H9 (cell line): Measurements from ENCODE around the gene LY6G6F. TPM values are rescaled to one million over a fixed set of nuclear protein-coding genes. Genes with fewer than 3 reads are reported as not detected.

Experiments
- DNase-seq: peaks from one replicate; pipeline ENCODE4 v3.0.0-alpha.2; 2017
- H2AFZ ChIP-seq: one replicate; pipeline ENCODE4 v1.6.1; 2013; ENCODE audit warnings: mild to moderate bottlenecking, low read length, control low read depth, moderate library complexity
- H2AK5ac ChIP-seq: 2 replicates; pipeline ENCODE4 v1.6.1; 2013; ENCODE audit warnings: low read length, control low read depth, mixed read lengths; ENCODE audit not compliant: insufficient read length
- H2BK120ac ChIP-seq: one replicate; pipeline ENCODE4 v1.6.1; 2013; ENCODE audit warnings: low read depth, mild to moderate bottlenecking, low read length, control low read depth, inconsistent platforms; ENCODE audit not compliant: poor library complexity, severe bottlenecking
- H2BK12ac ChIP-seq: 2 replicates; pipeline ENCODE4 v1.6.1; 2013; ENCODE audit warnings: low read length, control low read depth, mixed read lengths, low read depth; ENCODE audit not compliant: insufficient read length
- H2BK15ac ChIP-seq: 2 replicates; pipeline ENCODE4 v1.6.1; 2013; ENCODE audit warnings: low read depth, low read length, control low read depth
- H2BK20ac ChIP-seq: one replicate; pipeline ENCODE4 v1.6.1; 2013; ENCODE audit warnings: low read depth, mild to moderate bottlenecking, low read length, control low read depth, inconsistent platforms; ENCODE audit not compliant: poor library complexity, severe bottlenecking
- H2BK5ac ChIP-seq: 2 replicates; pipeline ENCODE4 v1.6.1; 2013; ENCODE audit warnings: low read length, control low read depth, mixed read lengths; ENCODE audit not compliant: insufficient read length
- H3K14ac ChIP-seq: 2 replicates; pipeline ENCODE4 v1.6.1; 2013; ENCODE audit warnings: low read length, control low read depth; ENCODE audit not compliant: insufficient read depth
- H3K18ac ChIP-seq: 2 replicates; pipeline ENCODE4 v1.6.1; 2013; ENCODE audit warnings: low read depth, mild to moderate bottlenecking, mixed read lengths, low read length, control low read depth; ENCODE audit not compliant: insufficient read length
- H3K23ac ChIP-seq: 2 replicates; pipeline ENCODE4 v1.6.1; 2013; ENCODE audit warnings: low read length, control low read depth, mixed read lengths, low read depth; ENCODE audit not compliant: insufficient read length
- H3K23me2 ChIP-seq: 2 replicates; pipeline ENCODE4 v1.6.1; 2013; ENCODE audit warnings: low read depth, mild to moderate bottlenecking, mixed read lengths, low read length, control low read depth; ENCODE audit not compliant: insufficient read length, poor library complexity, severe bottlenecking
- H3K27ac ChIP-seq: 2 replicates; pipeline ENCODE4 v1.5.1; 2013; ENCODE audit warnings: low read length, control low read depth, mixed read lengths, low read depth; ENCODE audit not compliant: insufficient read length
- H3K27me3 ChIP-seq: 2 replicates; pipeline ENCODE4 v1.6.1; 2013; ENCODE audit warnings: low read length, control low read depth, inconsistent platforms; ENCODE audit not compliant: insufficient read depth
- H3K4ac ChIP-seq: 2 replicates; pipeline ENCODE4 v1.6.1; 2013; ENCODE audit warnings: low read depth, mild to moderate bottlenecking, control low read depth, inconsistent platforms, low read length, moderate library complexity
- H3K4me1 ChIP-seq: 2 replicates; pipeline ENCODE4 v1.6.1; 2013; ENCODE audit warnings: low read length, control low read depth, inconsistent platforms; ENCODE audit not compliant: insufficient read depth
- H3K4me2 ChIP-seq: 2 replicates; pipeline ENCODE4 v1.6.1; 2013; ENCODE audit warnings: low read length, control low read depth, mixed read lengths; ENCODE audit not compliant: insufficient read length, insufficient read depth
- H3K56ac ChIP-seq: 2 replicates; pipeline ENCODE4 v1.6.1; 2013; ENCODE audit warnings: low read depth, mild to moderate bottlenecking, mixed read lengths, low read length, control low read depth; ENCODE audit not compliant: insufficient read length
- H3K79me1 ChIP-seq: 2 replicates; pipeline ENCODE4 v1.6.1; 2013; ENCODE audit warnings: low read depth, mild to moderate bottlenecking, moderate library complexity, low read length, control low read depth, inconsistent platforms; ENCODE audit not compliant: insufficient read depth, poor library complexity, severe bottlenecking
- H3K79me2 ChIP-seq: 2 replicates; pipeline ENCODE4 v1.6.1; 2013; ENCODE audit warnings: low read length, control low read depth, inconsistent platforms; ENCODE audit not compliant: insufficient read depth
- H3K9ac ChIP-seq: 2 replicates; pipeline ENCODE4 v1.6.1; 2013; ENCODE audit warnings: low read length, control low read depth, mixed read lengths; ENCODE audit not compliant: insufficient read length; ENCODE audit errors: extremely low read depth
- H3K9me3 ChIP-seq: one replicate; pipeline ENCODE4 v1.6.1; 2013; ENCODE audit warnings: low read depth, low read length, inconsistent platforms; ENCODE audit not compliant: control insufficient read depth
- H3T11ph ChIP-seq: one replicate; pipeline ENCODE4 v1.6.1; 2013; ENCODE audit warnings: mild to moderate bottlenecking, low read length, control low read depth, inconsistent platforms
- H4K20me1 ChIP-seq: one replicate; pipeline ENCODE4 v1.6.1; 2013; ENCODE audit not compliant: control insufficient read depth, insufficient read length, insufficient read depth
- H4K5ac ChIP-seq: 2 replicates; pipeline ENCODE4 v1.6.1; 2013; ENCODE audit warnings: low read depth, mild to moderate bottlenecking, mixed read lengths, low read length, control low read depth; ENCODE audit not compliant: insufficient read length
- H4K8ac ChIP-seq: replicated peaks from 2 replicates; pipeline ENCODE4 v1.6.1; 2013; ENCODE audit warnings: low read length, control low read depth, mixed read lengths, low read depth; ENCODE audit not compliant: insufficient read length
- H4K91ac ChIP-seq: 2 replicates; pipeline ENCODE4 v1.6.1; 2013; ENCODE audit warnings: low read depth, mild to moderate bottlenecking, moderate library complexity, mixed read lengths, low read length, control low read depth; ENCODE audit not compliant: insufficient read length
- H3K27ac Mint-ChIP-seq, 3 experiments: 2 replicates in 2 of 3; 3 replicates in 1 of 3; pipeline ENCODE4 v1.8.0; 2020 to 2021; ENCODE audit warnings: mixed read lengths in 3 of 3, mild to moderate bottlenecking in 1 of 3, moderate library complexity in 1 of 3
- H3K27me3 Mint-ChIP-seq: 2 replicates; pipeline ENCODE4 v1.8.0; 2021; ENCODE audit warnings: low read depth, mild to moderate bottlenecking, moderate library complexity, mixed read lengths
- H3K36me3 Mint-ChIP-seq, 3 experiments: 2 replicates in 2 of 3; 3 replicates in 1 of 3; pipeline ENCODE4 v1.8.0; 2020 to 2021; ENCODE audit warnings: low read depth in 3 of 3, mixed read lengths in 3 of 3; ENCODE audit not compliant: insufficient read depth in 1 of 3
- H3K4me1 Mint-ChIP-seq, 2 experiments: 2 replicates each; pipeline ENCODE4 v1.8.0; 2020; ENCODE audit warnings: mixed read lengths in 2 of 2
- H3K4me3 Mint-ChIP-seq, 2 experiments: 2 replicates in 1 of 2; 3 replicates in 1 of 2; pipeline ENCODE4 v1.8.0; 2020 to 2021; ENCODE audit warnings: mild to moderate bottlenecking in 2 of 2, mixed read lengths in 2 of 2, moderate library complexity in 1 of 2
- H3K9me3 Mint-ChIP-seq, 2 experiments: 2 replicates in 1 of 2; 3 replicates in 1 of 2; pipeline ENCODE4 v1.8.0; 2020; ENCODE audit warnings: mild to moderate bottlenecking in 2 of 2, mixed read lengths in 2 of 2, moderate library complexity in 1 of 2
- WGBS: extraction: QIAGEN DNeasy Blood & Tissue Kit; methylation state at CpG from one replicate; pipeline ENCODE4 v1.1.7; 2013; ENCODE audit warnings: missing lambda C conversion rate, low lambda C conversion rate, mixed read lengths; ENCODE audit not compliant: insufficient read length; ENCODE audit errors: extremely low coverage; 5-methylcytosine and 5-hydroxymethylcytosine counted together
- total RNA-seq: library from RNA; stranded (reverse); gene quantifications from 2 replicates; pipeline ENCODE4 v1.2.1, GENCODE V29; 2021
- TF ChIP-seq, protein P1 (sequence below): fragments of 200-600 bp; sonication (generic); conservative IDR thresholded peaks from 3 replicates; pipeline ENCODE4 v1.8.0; 2021; ENCODE audit warnings: antibody characterized with exemption, mild to moderate bottlenecking

LY6G6F gene
- total RNA-seq, 1 experiment from 2014 or later = not detected

DNA sequence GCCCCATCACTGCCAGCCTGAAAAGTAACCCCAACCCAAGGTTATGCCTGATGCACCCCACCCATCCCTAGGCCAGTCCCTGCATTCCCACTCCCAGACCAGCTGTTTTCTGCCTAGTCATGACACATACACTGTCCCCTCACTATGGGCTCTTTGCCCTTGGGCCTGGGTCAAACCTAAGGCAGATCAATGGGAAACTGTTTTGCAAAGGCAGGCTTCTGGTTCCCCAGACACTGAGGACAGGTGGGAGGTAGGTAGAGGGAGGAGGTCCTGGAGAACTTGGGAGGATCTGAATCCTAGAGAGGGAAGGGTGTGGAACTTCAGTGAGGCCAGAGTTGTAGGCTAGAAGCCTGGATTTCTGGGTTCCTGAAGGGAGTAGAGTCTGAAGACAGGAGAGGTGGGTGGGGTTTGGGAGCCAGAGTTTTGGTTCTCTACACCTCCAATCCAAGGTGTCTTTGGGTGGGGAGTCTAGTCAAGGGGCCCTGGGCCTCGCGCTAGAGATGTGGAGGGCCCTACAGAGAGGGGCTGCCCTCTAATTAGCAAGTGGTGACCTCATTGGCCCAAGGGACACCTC lies 27.7 kb downstream of the LY6G6F start:
- H3K23me2 ChIP-seq = peaks cover 26% of the 10 kb centered on the region
- no peak overlapping the region for H3K27ac ChIP-seq
- no peaks in the 10 kb centered on the region for H3K9me3 ChIP-seq
- WGBS = no CpG with 5 or more reads among the region's 2 CpGs
- H3K79me2 ChIP-seq = peaks cover 6% of the 10 kb centered on the region; the same call in 1 of the 2 replicates
- no peak overlapping the region for H2BK120ac ChIP-seq
- no peak overlapping the region for H3K18ac ChIP-seq
- peak overlapping the region; percentile 22 for H3K9ac ChIP-seq
- no peaks in the 10 kb centered on the region for H3K27me3 ChIP-seq
- no peak overlapping the region for H3K23ac ChIP-seq
- H4K8ac ChIP-seq = no peak overlapping the region
- Mint-ChIP-seq H3K36me3 (peaks cover 36 to 41% (median 36%) of the 10 kb centered on the region in 3 experiments), H3K9me3 (no peaks in the 10 kb centered on the region; a peak in 2 of 5 replicates), H3K27ac (peak overlapping the region in 2 of 3 experiments; percentile 90 to 93; a peak in 4 of 7 replicates), H3K4me1 (peaks cover 48 to 51% of the 10 kb centered on the region in 2 experiments), H3K27me3 (no peaks in the 10 kb centered on the region), H3K4me3 (peak overlapping the region; percentile 91 to 98)
- no peaks in the 10 kb centered on the region for H3K79me1 ChIP-seq
- H4K20me1 ChIP-seq = no peaks in the 10 kb centered on the region
- H2BK20ac ChIP-seq = no peak overlapping the region
- H2BK15ac ChIP-seq = no peak overlapping the region
- H2BK12ac ChIP-seq = peak overlapping the region; percentile 41
- H2AFZ ChIP-seq = no peak overlapping the region
- no peak overlapping the region for H2AK5ac ChIP-seq
- H3K56ac ChIP-seq = no peak overlapping the region
- no peak overlapping the region for H3T11ph ChIP-seq
- peak overlapping the region; percentile 87 for H3K4me2 ChIP-seq
- H2BK5ac ChIP-seq = no peak overlapping the region
- H3K4me1 ChIP-seq = peaks cover 16% of the 10 kb centered on the region
- no peak overlapping the region for H4K5ac ChIP-seq
- no peak overlapping the region for H4K91ac ChIP-seq
- DNase-seq = no peak
- no peak overlapping the region for H3K4ac ChIP-seq
- H3K14ac ChIP-seq = no peak overlapping the region
- TF ChIP-seq, protein P1, sequence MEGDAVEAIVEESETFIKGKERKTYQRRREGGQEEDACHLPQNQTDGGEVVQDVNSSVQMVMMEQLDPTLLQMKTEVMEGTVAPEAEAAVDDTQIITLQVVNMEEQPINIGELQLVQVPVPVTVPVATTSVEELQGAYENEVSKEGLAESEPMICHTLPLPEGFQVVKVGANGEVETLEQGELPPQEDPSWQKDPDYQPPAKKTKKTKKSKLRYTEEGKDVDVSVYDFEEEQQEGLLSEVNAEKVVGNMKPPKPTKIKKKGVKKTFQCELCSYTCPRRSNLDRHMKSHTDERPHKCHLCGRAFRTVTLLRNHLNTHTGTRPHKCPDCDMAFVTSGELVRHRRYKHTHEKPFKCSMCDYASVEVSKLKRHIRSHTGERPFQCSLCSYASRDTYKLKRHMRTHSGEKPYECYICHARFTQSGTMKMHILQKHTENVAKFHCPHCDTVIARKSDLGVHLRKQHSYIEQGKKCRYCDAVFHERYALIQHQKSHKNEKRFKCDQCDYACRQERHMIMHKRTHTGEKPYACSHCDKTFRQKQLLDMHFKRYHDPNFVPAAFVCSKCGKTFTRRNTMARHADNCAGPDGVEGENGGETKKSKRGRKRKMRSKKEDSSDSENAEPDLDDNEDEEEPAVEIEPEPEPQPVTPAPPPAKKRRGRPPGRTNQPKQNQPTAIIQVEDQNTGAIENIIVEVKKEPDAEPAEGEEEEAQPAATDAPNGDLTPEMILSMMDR = no peak
